ENCODE results near the gene TCEA2.

Gene TCEA2

DNA sequence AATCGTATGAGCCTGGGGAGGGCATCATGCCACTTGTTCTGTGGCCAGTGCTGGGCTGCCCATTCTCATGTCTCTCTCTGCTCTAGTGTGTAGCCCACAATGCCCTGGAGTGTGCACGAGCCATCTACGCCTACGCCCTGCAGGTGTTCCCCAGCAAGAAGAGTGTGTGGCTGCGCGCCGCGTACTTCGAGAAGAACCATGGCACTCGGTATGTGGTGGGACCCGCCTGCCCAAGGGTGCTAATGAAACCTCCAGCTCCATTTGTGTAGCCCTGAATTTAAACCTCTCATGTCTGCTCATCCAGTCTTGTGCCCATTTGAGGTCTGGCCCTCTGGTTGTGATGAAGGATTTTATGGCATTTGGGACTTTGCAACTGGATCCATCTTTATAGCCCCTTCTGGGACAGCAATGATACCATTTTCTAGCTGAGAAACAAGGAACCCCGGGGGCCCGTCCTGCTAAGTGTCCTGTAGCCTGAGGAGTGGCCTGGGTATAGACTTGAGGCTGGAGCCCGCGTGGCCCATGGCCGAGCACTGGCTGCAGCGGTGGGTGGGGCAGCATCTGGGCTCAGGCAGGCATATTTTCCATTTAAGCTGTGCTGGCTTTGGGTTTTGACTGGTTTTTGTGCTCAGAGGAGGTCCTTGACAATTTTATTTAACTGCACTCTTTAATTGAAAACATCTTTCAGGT is 40.2 kb upstream of the TCEA2 start:
- TF ChIP-seq EZH2phosphoT487 (conservative IDR thresholded peaks at IDR 0.05; ENCODE audit: low read length), result no peak
- TF ChIP-seq, protein P1, sequence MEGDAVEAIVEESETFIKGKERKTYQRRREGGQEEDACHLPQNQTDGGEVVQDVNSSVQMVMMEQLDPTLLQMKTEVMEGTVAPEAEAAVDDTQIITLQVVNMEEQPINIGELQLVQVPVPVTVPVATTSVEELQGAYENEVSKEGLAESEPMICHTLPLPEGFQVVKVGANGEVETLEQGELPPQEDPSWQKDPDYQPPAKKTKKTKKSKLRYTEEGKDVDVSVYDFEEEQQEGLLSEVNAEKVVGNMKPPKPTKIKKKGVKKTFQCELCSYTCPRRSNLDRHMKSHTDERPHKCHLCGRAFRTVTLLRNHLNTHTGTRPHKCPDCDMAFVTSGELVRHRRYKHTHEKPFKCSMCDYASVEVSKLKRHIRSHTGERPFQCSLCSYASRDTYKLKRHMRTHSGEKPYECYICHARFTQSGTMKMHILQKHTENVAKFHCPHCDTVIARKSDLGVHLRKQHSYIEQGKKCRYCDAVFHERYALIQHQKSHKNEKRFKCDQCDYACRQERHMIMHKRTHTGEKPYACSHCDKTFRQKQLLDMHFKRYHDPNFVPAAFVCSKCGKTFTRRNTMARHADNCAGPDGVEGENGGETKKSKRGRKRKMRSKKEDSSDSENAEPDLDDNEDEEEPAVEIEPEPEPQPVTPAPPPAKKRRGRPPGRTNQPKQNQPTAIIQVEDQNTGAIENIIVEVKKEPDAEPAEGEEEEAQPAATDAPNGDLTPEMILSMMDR (IDR thresholded peaks at IDR 0.05; ENCODE audit: insufficient read depth, low read length, poor library complexity, severe bottlenecking), result no peak
- Histone ChIP-seq H3K9me2 (replicated peaks; ENCODE audit: insufficient read depth, low read length) (no peaks in the 10 kb centered on the region), H3K27me3 (ENCODE audit: low read length) (no peaks in the 10 kb centered on the region), H2AFZ (ENCODE audit: low read depth, low read length, severe bottlenecking) (no peak overlapping the region), H3K79me2 (ENCODE audit: insufficient read depth, low read length) (no peaks in the 10 kb centered on the region), H4K20me1 (ENCODE audit: low read depth, low read length) (no peaks in the 10 kb centered on the region), H3K27ac (ENCODE audit: low read depth, low read length) (no peak overlapping the region), H3K4me2 (ENCODE audit: low read depth, low read length, poor library complexity, severe bottlenecking) (no peak overlapping the region), H3K4me3 (ENCODE audit: insufficient read depth, low read length, poor library complexity, severe bottlenecking) (no peak overlapping the region), H3K36me3 (ENCODE audit: low read length) (no peaks in the 10 kb centered on the region), H3K9ac (ENCODE audit: low read length) (no peak overlapping the region), H3K9me3 (ENCODE audit: insufficient read depth, low read length) (no peaks in the 10 kb centered on the region), H3F3A (ENCODE audit: insufficient read depth) (no peaks in the 10 kb centered on the region)

DNA sequence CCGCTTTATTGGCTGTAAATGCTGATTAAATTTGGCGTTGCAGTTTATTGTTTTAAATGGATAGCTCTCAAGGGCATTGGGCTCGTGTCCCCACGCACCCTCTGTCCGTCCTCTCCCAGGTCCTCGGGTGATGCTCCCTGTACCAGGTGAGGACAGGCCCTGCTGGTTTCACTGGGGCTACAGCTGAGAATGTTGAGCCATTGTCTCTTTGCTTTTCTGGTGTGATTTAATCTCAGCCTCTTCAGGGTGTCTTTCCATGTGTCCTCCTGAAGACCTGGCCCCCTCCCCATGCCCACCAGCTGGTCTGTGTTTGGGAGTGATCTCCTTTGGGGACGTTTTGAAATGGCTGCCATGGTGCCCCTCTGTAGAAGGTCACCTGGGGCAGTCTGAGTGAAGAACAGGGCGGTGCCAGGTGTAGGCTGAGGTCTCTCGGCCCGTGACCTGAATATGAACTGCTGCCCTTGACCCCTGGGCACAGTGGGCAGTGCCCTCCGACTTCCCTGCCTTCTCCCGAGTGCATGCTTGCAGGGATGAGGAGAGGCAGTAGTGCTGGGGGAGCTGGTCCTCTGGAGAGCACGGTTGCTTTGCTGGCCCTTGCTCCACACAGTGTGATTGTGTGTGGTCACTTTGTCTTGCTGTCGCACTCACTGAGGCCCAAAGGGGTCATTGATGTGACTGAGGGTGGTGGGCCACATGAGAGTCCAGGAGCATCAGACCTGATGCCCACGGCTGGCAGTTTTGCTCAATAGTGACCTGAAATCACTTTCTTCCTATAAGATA is 39.4 kb upstream of the TCEA2 start:
- Histone ChIP-seq H3K9me3 (ENCODE audit: insufficient read depth, low read length) (no peaks in the 10 kb centered on the region), H3K4me2 (ENCODE audit: low read depth, low read length, poor library complexity, severe bottlenecking) (no peak overlapping the region), H3F3A (ENCODE audit: insufficient read depth) (no peaks in the 10 kb centered on the region), H3K36me3 (ENCODE audit: low read length) (no peaks in the 10 kb centered on the region), H2AFZ (ENCODE audit: low read depth, low read length, severe bottlenecking) (no peak overlapping the region), H4K20me1 (ENCODE audit: low read depth, low read length) (no peaks in the 10 kb centered on the region), H3K9me2 (replicated peaks; ENCODE audit: insufficient read depth, low read length) (no peaks in the 10 kb centered on the region), H3K4me3 (ENCODE audit: insufficient read depth, low read length, poor library complexity, severe bottlenecking) (no peak overlapping the region), H3K79me2 (ENCODE audit: insufficient read depth, low read length) (no peaks in the 10 kb centered on the region), H3K9ac (ENCODE audit: low read length) (no peak overlapping the region), H3K27me3 (ENCODE audit: low read length) (no peaks in the 10 kb centered on the region), H3K27ac (ENCODE audit: low read depth, low read length) (no peak overlapping the region)
- TF ChIP-seq, protein P1 (IDR thresholded peaks at IDR 0.05; ENCODE audit: insufficient read depth, low read length, poor library complexity, severe bottlenecking), result no peak
- no peak for TF ChIP-seq EZH2phosphoT487 (conservative IDR thresholded peaks at IDR 0.05; ENCODE audit: low read length)

DNA sequence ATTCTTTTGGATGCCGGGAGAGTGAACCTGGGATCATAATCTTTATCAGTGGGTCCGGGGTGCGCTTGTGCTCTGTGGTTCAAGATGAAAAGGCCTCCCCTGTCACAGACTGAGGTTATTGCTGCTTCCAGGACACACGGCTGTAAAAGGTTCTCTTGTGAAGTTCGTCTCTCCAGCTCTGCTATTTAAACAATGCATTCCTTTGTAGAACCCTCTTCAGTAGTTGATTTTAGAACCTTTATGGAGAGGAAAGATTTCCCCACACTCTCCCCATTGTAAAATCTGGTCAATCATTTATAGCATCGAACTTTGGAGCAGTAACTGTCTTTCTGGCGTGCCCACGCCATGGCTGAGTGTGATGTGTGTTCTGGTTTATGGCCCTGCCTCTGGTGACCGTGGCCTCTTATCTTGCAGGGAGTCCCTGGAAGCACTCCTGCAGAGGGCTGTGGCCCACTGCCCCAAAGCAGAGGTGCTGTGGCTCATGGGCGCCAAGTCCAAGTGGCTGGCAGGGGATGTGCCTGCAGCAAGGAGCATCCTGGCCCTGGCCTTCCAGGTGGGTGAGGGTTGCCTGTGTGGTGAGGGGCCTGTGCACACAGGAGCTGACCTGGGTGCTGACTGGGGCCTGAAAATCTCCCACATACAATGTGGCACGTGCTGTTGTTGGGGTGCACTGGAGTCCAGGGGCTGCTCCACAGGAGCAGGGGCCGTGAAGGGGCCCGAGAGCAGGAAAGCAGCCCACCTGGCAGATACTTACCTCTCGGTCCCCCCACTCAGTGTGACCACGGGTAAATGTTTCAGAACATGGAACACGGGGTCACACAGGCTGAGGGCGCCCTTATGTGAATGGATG is 38.6 kb upstream of the TCEA2 start:
- H3K36me3 ChIP-seq (ENCODE audit: low read length), result no peaks in the 10 kb centered on the region
- H3K4me3 ChIP-seq (ENCODE audit: insufficient read depth, low read length, poor library complexity, severe bottlenecking), result no peak overlapping the region

More for the DNA sequence above, 38.6 kb upstream of the TCEA2 start:
- Histone ChIP-seq H3K4me2 (ENCODE audit: low read depth, low read length, poor library complexity, severe bottlenecking) (no peak overlapping the region), H3K27me3 (ENCODE audit: low read length) (no peaks in the 10 kb centered on the region), H3K27ac (ENCODE audit: low read depth, low read length) (no peak overlapping the region), H2AFZ (ENCODE audit: low read depth, low read length, severe bottlenecking) (no peak overlapping the region), H3K9me3 (ENCODE audit: insufficient read depth, low read length) (no peaks in the 10 kb centered on the region), H4K20me1 (ENCODE audit: low read depth, low read length) (no peaks in the 10 kb centered on the region), H3K9me2 (replicated peaks; ENCODE audit: insufficient read depth, low read length) (no peaks in the 10 kb centered on the region), H3K79me2 (ENCODE audit: insufficient read depth, low read length) (no peaks in the 10 kb centered on the region), H3K9ac (ENCODE audit: low read length) (no peak overlapping the region), H3F3A (ENCODE audit: insufficient read depth) (no peaks in the 10 kb centered on the region)
- TF ChIP-seq EZH2phosphoT487 (conservative IDR thresholded peaks at IDR 0.05; ENCODE audit: low read length), result no peak
- TF ChIP-seq, protein P1 (IDR thresholded peaks at IDR 0.05; ENCODE audit: insufficient read depth, low read length, poor library complexity, severe bottlenecking), result no peak
